ENCODE results near the gene FXYD1.

GRCh38 chr19:35134601-35135242, 3.9 kb upstream of the FXYD1 start, which contains the start of gene LGI4:
- TF ChIP-seq, protein P1, sequence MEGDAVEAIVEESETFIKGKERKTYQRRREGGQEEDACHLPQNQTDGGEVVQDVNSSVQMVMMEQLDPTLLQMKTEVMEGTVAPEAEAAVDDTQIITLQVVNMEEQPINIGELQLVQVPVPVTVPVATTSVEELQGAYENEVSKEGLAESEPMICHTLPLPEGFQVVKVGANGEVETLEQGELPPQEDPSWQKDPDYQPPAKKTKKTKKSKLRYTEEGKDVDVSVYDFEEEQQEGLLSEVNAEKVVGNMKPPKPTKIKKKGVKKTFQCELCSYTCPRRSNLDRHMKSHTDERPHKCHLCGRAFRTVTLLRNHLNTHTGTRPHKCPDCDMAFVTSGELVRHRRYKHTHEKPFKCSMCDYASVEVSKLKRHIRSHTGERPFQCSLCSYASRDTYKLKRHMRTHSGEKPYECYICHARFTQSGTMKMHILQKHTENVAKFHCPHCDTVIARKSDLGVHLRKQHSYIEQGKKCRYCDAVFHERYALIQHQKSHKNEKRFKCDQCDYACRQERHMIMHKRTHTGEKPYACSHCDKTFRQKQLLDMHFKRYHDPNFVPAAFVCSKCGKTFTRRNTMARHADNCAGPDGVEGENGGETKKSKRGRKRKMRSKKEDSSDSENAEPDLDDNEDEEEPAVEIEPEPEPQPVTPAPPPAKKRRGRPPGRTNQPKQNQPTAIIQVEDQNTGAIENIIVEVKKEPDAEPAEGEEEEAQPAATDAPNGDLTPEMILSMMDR (IDR thresholded peaks at IDR 0.05) = no peak
- no peak for TF ChIP-seq EZH2phosphoT487 (IDR thresholded peaks at IDR 0.05; ENCODE audit: borderline replicate concordance, low read depth)
- TF ChIP-seq, protein P2, sequence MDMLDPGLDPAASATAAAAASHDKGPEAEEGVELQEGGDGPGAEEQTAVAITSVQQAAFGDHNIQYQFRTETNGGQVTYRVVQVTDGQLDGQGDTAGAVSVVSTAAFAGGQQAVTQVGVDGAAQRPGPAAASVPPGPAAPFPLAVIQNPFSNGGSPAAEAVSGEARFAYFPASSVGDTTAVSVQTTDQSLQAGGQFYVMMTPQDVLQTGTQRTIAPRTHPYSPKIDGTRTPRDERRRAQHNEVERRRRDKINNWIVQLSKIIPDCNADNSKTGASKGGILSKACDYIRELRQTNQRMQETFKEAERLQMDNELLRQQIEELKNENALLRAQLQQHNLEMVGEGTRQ (IDR thresholded peaks at IDR 0.05; ENCODE audit: borderline replicate concordance, low read depth, low read length) = no peak
- no peak for TF ChIP-seq MXI1 (IDR thresholded peaks at IDR 0.05; ENCODE audit: low read depth, low read length)
- no peak for TF ChIP-seq TAF1 (IDR thresholded peaks at IDR 0.05; ENCODE audit: borderline replicate concordance, low read depth, low read length)
- TF ChIP-seq, protein P3, sequence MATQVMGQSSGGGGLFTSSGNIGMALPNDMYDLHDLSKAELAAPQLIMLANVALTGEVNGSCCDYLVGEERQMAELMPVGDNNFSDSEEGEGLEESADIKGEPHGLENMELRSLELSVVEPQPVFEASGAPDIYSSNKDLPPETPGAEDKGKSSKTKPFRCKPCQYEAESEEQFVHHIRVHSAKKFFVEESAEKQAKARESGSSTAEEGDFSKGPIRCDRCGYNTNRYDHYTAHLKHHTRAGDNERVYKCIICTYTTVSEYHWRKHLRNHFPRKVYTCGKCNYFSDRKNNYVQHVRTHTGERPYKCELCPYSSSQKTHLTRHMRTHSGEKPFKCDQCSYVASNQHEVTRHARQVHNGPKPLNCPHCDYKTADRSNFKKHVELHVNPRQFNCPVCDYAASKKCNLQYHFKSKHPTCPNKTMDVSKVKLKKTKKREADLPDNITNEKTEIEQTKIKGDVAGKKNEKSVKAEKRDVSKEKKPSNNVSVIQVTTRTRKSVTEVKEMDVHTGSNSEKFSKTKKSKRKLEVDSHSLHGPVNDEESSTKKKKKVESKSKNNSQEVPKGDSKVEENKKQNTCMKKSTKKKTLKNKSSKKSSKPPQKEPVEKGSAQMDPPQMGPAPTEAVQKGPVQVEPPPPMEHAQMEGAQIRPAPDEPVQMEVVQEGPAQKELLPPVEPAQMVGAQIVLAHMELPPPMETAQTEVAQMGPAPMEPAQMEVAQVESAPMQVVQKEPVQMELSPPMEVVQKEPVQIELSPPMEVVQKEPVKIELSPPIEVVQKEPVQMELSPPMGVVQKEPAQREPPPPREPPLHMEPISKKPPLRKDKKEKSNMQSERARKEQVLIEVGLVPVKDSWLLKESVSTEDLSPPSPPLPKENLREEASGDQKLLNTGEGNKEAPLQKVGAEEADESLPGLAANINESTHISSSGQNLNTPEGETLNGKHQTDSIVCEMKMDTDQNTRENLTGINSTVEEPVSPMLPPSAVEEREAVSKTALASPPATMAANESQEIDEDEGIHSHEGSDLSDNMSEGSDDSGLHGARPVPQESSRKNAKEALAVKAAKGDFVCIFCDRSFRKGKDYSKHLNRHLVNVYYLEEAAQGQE (IDR thresholded peaks at IDR 0.05; ENCODE audit: low read depth, low read length) = no peak
- TF ChIP-seq, protein P4, sequence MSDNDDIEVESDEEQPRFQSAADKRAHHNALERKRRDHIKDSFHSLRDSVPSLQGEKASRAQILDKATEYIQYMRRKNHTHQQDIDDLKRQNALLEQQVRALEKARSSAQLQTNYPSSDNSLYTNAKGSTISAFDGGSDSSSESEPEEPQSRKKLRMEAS (IDR thresholded peaks at IDR 0.05; ENCODE audit: low read depth) = no peak
- no peak for TF ChIP-seq RAD21 (IDR thresholded peaks at IDR 0.05; ENCODE audit: low read length)
- TF ChIP-seq NRF1 (IDR thresholded peaks at IDR 0.05; ENCODE audit: low read depth, low read length) = no peak
- no peak for TF ChIP-seq RCOR1 (IDR thresholded peaks at IDR 0.05; ENCODE audit: low read length)
- no peak for TF ChIP-seq TCF12 (IDR thresholded peaks at IDR 0.05)
- TF ChIP-seq SMC3 (IDR thresholded peaks at IDR 0.05; ENCODE audit: low read depth, low read length) = no peak
- TF ChIP-seq JUND (IDR thresholded peaks at IDR 0.05) = no peak

Measured in SK-N-SH (cell line).